HCT116 (cell line): Measurements from ENCODE around the gene BSPRY. TPM values are rescaled to one million over a fixed set of nuclear protein-coding genes. Genes with fewer than 3 reads are reported as not detected.
"Not testable (repeated sequence)": the region's sequence is repeated elsewhere in the genome, so short reads cannot be mapped to it uniquely, and the experiment has no call there.

ENCODE experiments used
- ATAC-seq: fragments of 200-7000 bp; cut with Tn5 transposase; 2 replicates; pipeline ENCODE4 v1.9.1; 2020; ENCODE audit warnings: mild to moderate bottlenecking, moderate library complexity
- BruUV-seq: library from RNA; stranded (reverse); fragments of 400-500 nt; replicated peaks from 2 replicates; lab custom pipeline; 2021; lab: Mats Ljungman, UMichigan
- CTCF ChIA-PET: fragments of 300-600 bp; sonication (Branson Sonifier 250); formaldehyde crosslinking; loops from one replicate; lab custom pipeline; 2021; ENCODE audit warnings: antibody characterized with exemption; lab: Charles Lee
- POLR2A ChIA-PET: fragments of 300-600, 350-600 bp; sonication (Branson Sonifier 250); formaldehyde crosslinking; loops from one replicate; lab custom pipeline; 2021; ENCODE audit warnings: antibody characterized with exemption; lab: Charles Lee
- RAD21 ChIA-PET, 2 experiments: fragments of 300-600 bp; sonication (Branson Sonifier 250); formaldehyde crosslinking; loops; one replicate each; lab custom pipeline; 2023; ENCODE audit warnings: low total read pairs in 2 of 2; ENCODE audit not compliant: uncharacterized antibody in 2 of 2, unreplicated experiment in 2 of 2, low non-redundant PET in 1 of 2; lab: Charles Lee
- DNase-seq: peaks from one replicate; pipeline ENCODE4 v3.0.0-alpha.2; 2010; ENCODE audit warnings: low read depth, low spot score
- H2AFZ ChIP-seq: fragments of 200-600 bp; shearing (Covaris generic), sonication (generic); 2 replicates; pipeline ENCODE4 v1.6.1; 2017; ENCODE audit warnings: low read depth, mixed run types, mixed read lengths, antibody characterized with exemption, low read length; ENCODE audit not compliant: poor library complexity, severe bottlenecking
- H3K27ac ChIP-seq: 2 replicates; pipeline ENCODE4 v1.5.1; 2012; ENCODE audit warnings: low read depth, low read length
- H3K27me3 ChIP-seq: fragments of 200-600 bp; sonication (generic); 2 replicates; pipeline ENCODE4 v1.6.1; 2016; ENCODE audit warnings: mixed run types, low read length, mixed read lengths; ENCODE audit not compliant: insufficient read depth
- H3K36me3 ChIP-seq, 2 experiments: fragments of 200-500 bp in 1 of 2; fragments of 200-600 bp in 1 of 2; sonication (Bioruptor generic) in 1 of 2; sonication (generic) in 1 of 2; 2 replicates each; pipeline versions ENCODE4 v1.5.1 to v1.6.1; 2014 to 2016; ENCODE audit warnings: low read length in 2 of 2, inconsistent platforms in 1 of 2, mixed read lengths in 1 of 2, mixed run types in 1 of 2; ENCODE audit not compliant: insufficient read depth in 2 of 2, control insufficient read depth in 1 of 2
- H3K4me1 ChIP-seq, 2 experiments: fragments of 200-600 bp in 1 of 2; sonication (generic) in 1 of 2; 2 replicates each; pipeline versions ENCODE4 v1.5.1 to v1.6.1; 2012 to 2017; ENCODE audit warnings: low read length in 2 of 2, inconsistent platforms in 1 of 2, mild to moderate bottlenecking in 1 of 2, mixed read lengths in 1 of 2, mixed run types in 1 of 2, moderate library complexity in 1 of 2; ENCODE audit not compliant: insufficient read depth in 2 of 2, control insufficient read depth in 1 of 2
- H3K4me2 ChIP-seq: fragments of 200-600 bp; sonication (generic); 2 replicates; pipeline ENCODE4 v1.6.1; 2017; ENCODE audit warnings: mixed run types, low read length, mixed read lengths
- H3K4me3 ChIP-seq, 2 experiments: fragments of 200-600 bp in 1 of 2; sonication (generic) in 1 of 2; replicated peaks in 1 of 2; 2 replicates each; pipeline ENCODE4 v1.5.1; 2011 to 2016; ENCODE audit warnings: low read length in 2 of 2, control low read depth in 1 of 2, low read depth in 1 of 2, mild to moderate bottlenecking in 1 of 2, mixed read lengths in 1 of 2, mixed run types in 1 of 2
- H3K79me2 ChIP-seq: fragments of 200-600 bp; sonication (generic); 2 replicates; pipeline ENCODE4 v1.6.1; 2017; ENCODE audit warnings: mild to moderate bottlenecking, mixed run types, low read length, moderate library complexity, mixed read lengths; ENCODE audit not compliant: insufficient read depth
- H3K9ac ChIP-seq: fragments of 200-600 bp; sonication (generic); 2 replicates; pipeline ENCODE4 v1.6.1; 2016; ENCODE audit warnings: low read length, mixed read lengths
- H3K9me2 ChIP-seq: fragments of 200-600 bp; sonication (generic), shearing (Covaris generic); 2 replicates; pipeline ENCODE4 v1.6.1; 2017; ENCODE audit warnings: mixed run types, mild to moderate bottlenecking, moderate library complexity; ENCODE audit not compliant: insufficient read depth
- H3K9me3 ChIP-seq, 2 experiments: fragments of 200-500 bp in 1 of 2; fragments of 200-600 bp in 1 of 2; sonication (Bioruptor generic) in 1 of 2; sonication (generic) in 1 of 2; 2 replicates each; pipeline ENCODE4 v1.6.1; 2014 to 2017; ENCODE audit warnings: low read length in 2 of 2, mixed read lengths in 2 of 2, inconsistent platforms in 1 of 2, low read depth in 1 of 2, mild to moderate bottlenecking in 1 of 2, mixed run types in 1 of 2, moderate library complexity in 1 of 2; ENCODE audit not compliant: control insufficient read depth in 1 of 2, insufficient read depth in 1 of 2
- H4K20me1 ChIP-seq: fragments of 200-600 bp; sonication (generic), shearing (Covaris generic); 2 replicates; pipeline ENCODE4 v1.6.1; 2017; ENCODE audit warnings: mixed run types, mild to moderate bottlenecking, moderate library complexity; ENCODE audit not compliant: insufficient read depth
- EGR1 ChIP-seq: IDR thresholded peaks from 2 replicates; pipeline ENCODE4 v1.6.1; 2012; ENCODE audit warnings: low read depth
- SP1 ChIP-seq: IDR thresholded peaks from 2 replicates; pipeline ENCODE4 v1.6.1; 2012; ENCODE audit warnings: low read depth
- intact Hi-C: fragments of 100-400 bp; cut with micrococcal nuclease; formaldehyde crosslinking; loops from 2 replicates; pipeline ENCODE4 v1.10.0; 2022
- total RNA-seq: library from RNA; stranded (reverse); gene quantifications from one replicate; pipeline ENCODE4 v1.2.1, GENCODE V29; 2021; ENCODE audit not compliant: unreplicated experiment
- TF ChIP-seq, protein P1 (sequence below), 3 experiments: fragments of 200-600 bp in 1 of 3; sonication (generic) in 1 of 3; IDR thresholded peaks in 2 of 3; conservative IDR thresholded peaks in 1 of 3; 2 replicates each; pipeline ENCODE4 v1.5.1; 2012 to 2017; ENCODE audit warnings: low read depth in 2 of 3, low read length in 2 of 3, antibody characterized with exemption in 1 of 3, borderline replicate concordance in 1 of 3, control low read depth in 1 of 3, mild to moderate bottlenecking in 1 of 3, mixed read lengths in 1 of 3, mixed run types in 1 of 3, moderate library complexity in 1 of 3; ENCODE audit not compliant: insufficient read depth in 1 of 3

Gene BSPRY
- total RNA-seq, 1 experiment from 2014 or later: 22.7 TPM

DNA sequence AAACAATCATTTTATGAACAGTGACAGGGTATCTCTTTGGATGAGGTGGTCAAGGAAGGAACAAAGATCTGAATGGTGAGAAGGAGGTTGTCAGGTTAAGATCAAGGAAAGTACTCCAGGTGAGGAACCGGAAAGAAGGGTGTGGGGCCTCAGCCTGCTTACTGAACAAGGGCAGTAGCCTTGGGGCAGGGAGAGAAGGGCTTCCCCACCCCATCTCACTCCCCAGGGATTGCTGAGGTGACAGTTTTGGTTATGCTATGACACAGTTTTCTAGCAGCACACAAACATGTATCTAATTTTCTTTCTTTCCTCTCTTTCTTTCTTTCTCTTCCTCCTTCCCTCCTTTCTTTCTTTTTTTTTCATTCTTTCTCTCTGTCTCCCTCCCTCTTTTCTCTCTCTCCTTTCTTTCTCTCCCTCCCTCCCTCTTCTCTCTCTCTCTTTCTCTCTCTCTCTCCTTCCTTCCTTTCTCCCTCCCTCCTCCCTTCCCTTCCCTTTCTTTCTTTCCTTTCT, 31.6 kb downstream of the BSPRY start (continued):
- TF ChIP-seq, protein P1, sequence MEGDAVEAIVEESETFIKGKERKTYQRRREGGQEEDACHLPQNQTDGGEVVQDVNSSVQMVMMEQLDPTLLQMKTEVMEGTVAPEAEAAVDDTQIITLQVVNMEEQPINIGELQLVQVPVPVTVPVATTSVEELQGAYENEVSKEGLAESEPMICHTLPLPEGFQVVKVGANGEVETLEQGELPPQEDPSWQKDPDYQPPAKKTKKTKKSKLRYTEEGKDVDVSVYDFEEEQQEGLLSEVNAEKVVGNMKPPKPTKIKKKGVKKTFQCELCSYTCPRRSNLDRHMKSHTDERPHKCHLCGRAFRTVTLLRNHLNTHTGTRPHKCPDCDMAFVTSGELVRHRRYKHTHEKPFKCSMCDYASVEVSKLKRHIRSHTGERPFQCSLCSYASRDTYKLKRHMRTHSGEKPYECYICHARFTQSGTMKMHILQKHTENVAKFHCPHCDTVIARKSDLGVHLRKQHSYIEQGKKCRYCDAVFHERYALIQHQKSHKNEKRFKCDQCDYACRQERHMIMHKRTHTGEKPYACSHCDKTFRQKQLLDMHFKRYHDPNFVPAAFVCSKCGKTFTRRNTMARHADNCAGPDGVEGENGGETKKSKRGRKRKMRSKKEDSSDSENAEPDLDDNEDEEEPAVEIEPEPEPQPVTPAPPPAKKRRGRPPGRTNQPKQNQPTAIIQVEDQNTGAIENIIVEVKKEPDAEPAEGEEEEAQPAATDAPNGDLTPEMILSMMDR (IDR thresholded peaks at IDR 0.05 in 2 of 3, conservative IDR thresholded peaks at IDR 0.05 in 1 of 3; ENCODE audit: borderline replicate concordance in 1 of 3, insufficient read depth in 1 of 3, low read depth in 2 of 3, low read length in 2 of 3): no peak

DNA sequence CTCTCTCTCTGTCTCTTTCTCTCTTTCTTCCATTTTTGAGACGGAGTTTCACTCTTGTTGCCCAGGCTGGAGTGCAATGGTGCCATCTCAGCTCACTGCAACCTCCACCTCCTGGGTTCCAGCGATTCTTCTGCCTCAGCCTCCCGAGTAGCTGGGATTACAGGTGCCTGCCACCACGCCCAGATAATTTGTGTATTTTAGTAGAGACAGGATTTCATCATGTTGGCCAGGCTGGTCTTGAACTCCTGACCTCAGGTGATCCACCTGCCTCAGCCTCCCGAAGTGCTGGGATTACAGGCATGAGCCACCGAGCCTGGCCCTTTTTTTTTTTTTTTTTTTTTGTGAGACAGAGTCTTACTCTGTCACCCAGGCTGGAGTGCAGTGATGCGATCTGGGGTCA, 32.1 kb downstream of the BSPRY start:
- intact Hi-C loops, H3K27me3 ChIP-seq, H3K27ac ChIP-seq, H3K9ac ChIP-seq, BruUV-seq, H3K9me2 ChIP-seq, H3K79me2 ChIP-seq, H4K20me1 ChIP-seq, H3K4me3 ChIP-seq, H3K9me3 ChIP-seq, POLR2A ChIA-PET, H3K36me3 ChIP-seq, H2AFZ ChIP-seq, DNase-seq, CTCF ChIA-PET, RAD21 ChIA-PET, ATAC-seq: not testable (repeated sequence)
- 0 out of 2 replicates have a peak overlapping the region, but pooled peaks have one; percentile 55 for H3K4me2 ChIP-seq
- H3K4me1 ChIP-seq: peaks cover 18 to 28% of the 10 kb centered on the region in 2 experiments

DNA sequence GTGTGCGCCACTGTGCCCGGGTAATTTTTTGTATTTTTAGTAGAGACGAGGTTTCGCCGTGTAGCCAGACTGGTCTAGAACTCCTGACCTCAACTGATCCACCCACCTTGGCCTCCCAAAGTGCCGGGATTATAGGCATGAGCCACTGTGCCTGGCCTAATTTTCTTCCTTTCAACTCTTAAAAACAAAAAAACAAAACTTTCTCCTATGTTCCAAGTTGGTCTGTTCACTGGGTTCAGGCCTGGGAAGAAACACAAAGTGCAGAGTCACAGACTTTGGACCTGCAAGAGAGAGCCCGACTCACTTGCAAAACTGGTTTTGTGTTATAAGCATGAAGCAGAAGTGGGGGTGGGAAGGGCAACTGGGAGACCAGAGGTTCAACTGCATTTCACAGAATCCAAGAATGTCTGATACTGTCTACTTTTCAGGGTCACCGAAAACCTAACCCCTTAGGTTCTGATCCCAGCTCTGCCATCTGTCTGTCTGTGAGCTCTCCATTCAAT, 32.6 kb downstream of the BSPRY start:
- intact Hi-C loops: no loop called here
- no peaks in the 10 kb centered on the region for H3K27me3 ChIP-seq
- BruUV-seq: no TSS peak
- RAD21 ChIA-PET: no interaction called here
- H3K27ac ChIP-seq: no peak overlapping the region
- TF ChIP-seq SP1 (peak; percentile 65), EGR1 (no peak)
- POLR2A ChIA-PET: no interaction called here
- H3K9me3 ChIP-seq: no peaks in the 10 kb centered on the region
- peak overlapping the region; percentile 55 for H3K4me2 ChIP-seq
- H3K4me3 ChIP-seq: no peak overlapping the region
- ATAC-seq (no peak; the same call in 1 of the 2 replicates), DNase-seq (no peak)
- no peaks in the 10 kb centered on the region for H3K79me2 ChIP-seq
- no peaks in the 10 kb centered on the region for H3K9me2 ChIP-seq
- no peaks in the 10 kb centered on the region for H4K20me1 ChIP-seq
- no peak overlapping the region for H3K9ac ChIP-seq
- no peak overlapping the region for H2AFZ ChIP-seq
- CTCF ChIA-PET: no interaction called here
- H3K36me3 ChIP-seq: no peaks in the 10 kb centered on the region
- H3K4me1 ChIP-seq: peaks cover 18 to 27% of the 10 kb centered on the region in 2 experiments
